Suppressor macrophage (primary cell): ENCODE results near the gene SCAMP2.
"Not testable (repeated sequence)": the region's sequence is repeated elsewhere in the genome, so short reads cannot be mapped to it uniquely, and the experiment has no call there.

Source experiments
- DNase-seq, 4 experiments: peaks; one replicate each; pipeline ENCODE4 v3.0.0-alpha.2; 2020 to 2022

The SCAMP2 gene

DNA sequence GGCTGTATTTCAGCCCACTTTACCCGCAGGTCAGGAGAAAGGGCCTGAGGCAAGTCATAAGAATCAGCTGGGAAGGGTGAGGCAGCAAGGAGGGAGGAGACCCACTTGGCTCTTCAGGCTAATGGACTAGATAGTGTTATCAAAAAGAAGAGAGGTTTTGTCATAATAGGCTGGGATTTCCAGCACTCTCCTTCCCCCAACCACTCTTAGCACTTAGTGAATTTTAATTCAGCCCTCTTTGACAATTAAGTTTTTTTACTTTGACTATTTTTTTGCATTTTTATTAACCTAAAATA, 17.4 kb upstream of the SCAMP2 start:
- DNase-seq: no peak

DNA sequence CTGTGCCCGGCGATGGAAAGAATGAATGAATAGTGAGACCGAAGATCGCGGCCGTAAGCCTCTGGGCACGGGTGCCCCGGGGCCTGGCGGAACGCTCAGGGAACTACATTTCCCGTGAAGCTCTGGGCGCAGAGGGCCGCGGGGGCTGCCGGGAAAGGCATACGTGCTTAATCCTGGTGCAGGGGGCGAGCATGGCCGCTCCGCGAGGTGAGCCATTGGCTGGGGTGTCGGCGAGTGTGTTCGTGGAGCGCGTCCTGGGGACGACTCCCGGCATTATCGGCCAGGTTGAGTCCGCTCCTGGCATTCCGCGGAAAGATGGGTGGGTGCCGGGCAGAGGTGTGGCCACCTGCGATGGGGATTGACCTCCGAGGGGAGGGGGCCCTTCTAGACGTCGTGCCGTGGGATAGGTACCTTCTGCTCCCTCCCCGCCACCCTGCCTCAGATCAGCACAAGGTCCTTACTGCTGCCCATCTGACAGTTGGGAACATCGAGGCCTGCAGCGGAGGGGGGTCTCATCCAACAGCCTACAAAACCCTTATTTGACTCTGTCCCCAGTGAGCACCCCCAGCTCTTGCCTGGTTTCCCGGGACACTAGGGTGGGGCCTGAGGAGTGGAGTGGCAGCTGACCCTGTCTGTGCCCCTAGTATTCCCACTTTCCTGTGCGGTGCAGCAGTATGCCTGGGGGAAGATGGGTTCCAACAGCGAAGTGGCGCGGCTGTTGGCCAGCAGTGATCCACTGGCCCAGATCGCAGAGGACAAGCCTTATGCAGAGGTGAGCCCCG, 16.9 kb upstream of the SCAMP2 start, which contains the start of gene MPI:
TSS of gene MPI (plus strand) at position 160 of the 782 bp plus-strand sequence. CDS start at position 192, 32 bp downstream.
- peak; percentile 87 to 94 (median 90) for DNase-seq

DNA sequence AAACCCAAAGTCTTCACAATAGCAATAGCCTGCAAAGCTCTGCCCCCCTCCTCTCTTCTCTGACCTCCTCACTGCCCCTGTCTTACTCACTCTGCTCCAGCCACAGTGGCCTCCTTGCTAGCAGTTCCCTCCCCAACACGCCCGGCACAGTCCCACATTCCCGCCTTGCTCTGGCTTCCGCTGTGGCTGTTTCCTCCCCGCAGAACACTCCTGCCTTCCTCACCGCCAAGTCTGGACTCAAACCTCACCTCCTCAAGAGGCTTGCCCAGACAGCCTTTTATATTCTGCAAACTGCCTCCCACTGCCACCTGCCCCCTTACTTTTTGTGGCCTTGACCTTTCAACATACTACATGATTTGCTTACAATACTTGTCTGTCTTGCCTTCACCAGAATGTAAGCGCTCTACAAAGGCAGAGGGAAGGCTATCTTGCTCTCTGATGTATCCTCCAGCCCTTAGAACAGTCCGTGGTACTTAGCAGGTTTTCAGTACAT, 16.3 kb upstream of the SCAMP2 start:
- DNase-seq: peak; percentile 54 to 79 (median 70)

DNA sequence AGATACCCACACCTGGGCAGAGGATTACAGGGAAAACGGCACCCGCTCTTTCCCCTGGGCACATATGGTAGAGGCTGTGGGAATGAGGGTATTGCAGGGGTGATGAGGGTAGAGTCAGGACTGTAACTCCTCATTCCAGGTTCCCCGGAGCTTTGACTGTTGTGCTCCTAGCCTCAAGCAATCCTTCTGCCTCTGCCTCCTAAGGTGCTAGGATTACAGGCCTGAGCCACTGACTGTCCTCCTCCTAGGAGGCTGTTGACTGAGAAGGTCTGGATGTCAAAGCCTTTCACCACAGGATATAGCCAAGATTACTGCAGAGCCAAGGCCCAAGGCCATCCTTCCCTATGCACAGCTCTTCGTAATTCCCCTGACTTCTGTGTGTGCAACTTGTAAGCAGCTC, 15.6 kb upstream of the SCAMP2 start:
- DNase-seq: peak in 1 of 4 experiments; percentile 14

DNA sequence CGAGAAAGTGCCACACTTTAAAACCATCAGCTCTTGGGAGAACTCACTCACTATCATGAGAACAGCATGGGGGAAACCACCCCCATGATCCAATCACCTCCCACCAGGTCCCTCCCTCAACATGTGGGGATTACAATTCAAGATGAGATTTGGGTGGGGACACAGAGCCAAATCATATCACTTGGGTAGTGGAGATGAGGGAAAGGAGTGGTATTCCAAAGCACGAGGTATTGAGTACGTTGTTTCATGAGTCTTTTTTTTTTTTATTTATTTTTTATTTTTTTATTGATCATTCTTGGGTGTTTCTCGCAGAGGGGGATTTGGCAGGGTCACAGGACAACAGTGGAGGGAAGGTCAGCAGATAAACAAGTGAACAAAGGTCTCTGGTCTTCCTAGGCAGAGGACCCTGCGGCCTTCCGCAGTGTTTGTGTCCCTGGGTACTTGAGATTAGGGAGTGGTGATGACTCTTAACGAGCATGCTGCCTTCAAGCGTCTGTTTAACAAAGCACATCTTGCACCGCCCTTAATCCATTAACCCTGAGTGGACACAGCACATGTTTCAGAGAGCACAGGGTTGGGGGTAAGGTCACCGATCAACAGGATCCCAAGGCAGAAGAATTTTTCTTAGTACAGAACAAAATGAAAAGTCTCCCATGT, 14.5 kb upstream of the SCAMP2 start:
- DNase-seq: not testable (repeated sequence)

DNA sequence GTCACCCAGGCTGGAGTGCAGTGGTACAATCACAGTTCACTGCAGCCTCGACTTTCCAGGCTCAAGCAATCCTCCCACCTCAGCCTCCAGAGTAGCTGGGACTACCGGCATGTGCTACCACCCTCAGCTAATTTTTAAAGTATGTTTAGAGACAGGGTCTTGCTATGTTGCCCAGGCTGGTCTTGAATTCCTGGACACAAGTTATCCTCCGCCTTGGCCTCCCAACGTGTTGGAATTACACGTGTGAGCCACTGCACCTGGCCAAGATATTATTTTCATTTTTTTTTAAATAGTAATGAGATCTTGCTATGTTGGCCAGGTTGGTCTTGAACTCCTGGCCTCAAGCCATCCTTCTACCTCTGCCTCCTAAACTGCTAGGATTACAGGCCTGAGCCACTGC, 12.3 kb upstream of the SCAMP2 start:
- no peak for DNase-seq

DNA sequence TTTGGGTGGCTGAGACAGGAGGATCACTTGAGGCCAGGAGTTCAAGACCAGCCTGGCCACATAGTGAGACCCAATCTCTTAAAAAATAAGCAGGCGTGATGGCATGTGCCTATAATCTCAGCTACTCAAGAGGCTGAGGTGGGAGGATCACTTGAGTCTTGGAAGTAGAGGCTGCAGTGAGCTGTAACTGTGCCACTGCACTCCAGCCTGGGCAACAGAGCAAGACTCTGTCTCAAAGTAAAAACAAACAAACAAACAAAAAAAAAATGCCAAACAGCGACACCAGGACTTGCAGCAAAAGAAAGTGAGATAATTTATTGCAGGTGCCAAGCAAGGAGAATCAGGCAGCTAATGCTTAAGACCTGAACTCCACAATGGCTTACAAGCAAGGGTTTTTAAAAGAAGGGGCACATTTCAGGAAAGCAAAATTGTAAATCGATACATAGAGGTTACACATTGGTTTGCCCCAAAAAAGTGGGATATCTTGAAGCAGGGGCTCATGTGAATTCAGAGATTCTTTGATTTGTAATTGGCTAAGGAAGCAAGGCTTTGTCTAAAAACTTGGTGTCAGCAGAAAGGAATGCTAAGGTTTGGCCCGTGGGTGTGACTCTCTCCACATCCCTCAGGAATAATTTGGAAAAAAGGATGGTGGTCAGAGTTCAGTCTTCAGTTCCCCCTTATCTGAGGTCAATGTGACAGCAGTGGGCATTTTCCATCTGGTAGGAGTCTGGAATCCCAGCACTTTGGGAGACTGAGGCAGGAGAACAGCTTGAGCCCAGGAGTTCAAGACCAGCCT, 11.5 kb upstream of the SCAMP2 start:
- DNase-seq: no peak

DNA sequence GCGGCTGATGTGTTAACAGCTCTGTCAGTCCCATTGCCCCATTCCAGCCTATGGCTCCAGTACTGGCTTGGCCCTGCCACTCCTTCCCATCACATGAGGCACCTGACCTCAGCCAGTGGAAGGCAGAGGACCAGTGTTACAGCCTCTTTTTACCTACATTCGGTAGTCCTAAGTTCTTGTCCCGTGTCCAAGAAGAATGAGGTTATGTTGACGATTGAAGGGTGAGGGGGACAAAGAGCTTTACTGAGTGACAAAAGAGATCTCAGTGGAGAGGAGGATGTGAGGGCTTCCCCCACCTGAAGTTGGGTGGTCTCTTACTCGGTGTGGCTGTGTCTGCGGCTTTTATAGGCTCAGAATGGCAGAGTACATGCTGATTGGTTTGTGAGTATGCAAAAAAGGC, 9.4 kb upstream of the SCAMP2 start:
- DNase-seq: no peak

DNA sequence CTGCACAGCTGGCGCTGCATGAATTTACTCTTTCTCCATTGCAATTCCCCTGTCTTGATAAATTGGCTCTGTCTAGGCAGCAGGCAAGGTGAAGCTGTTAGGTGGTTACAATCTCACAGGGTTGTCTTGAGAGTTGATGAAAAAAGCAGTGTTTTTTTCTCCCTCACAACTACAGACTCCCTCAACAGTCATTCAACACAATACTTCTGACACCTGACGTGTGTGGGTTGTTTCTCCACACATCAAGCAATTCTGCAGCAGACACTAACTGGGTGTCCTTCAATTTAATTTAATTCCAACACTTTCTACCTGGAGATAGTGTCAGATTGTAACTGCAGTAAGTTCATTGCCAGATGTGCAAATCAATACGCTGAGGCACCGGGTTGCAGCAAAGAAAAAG, 5.1 kb upstream of the SCAMP2 start:
- DNase-seq: no peak

DNA sequence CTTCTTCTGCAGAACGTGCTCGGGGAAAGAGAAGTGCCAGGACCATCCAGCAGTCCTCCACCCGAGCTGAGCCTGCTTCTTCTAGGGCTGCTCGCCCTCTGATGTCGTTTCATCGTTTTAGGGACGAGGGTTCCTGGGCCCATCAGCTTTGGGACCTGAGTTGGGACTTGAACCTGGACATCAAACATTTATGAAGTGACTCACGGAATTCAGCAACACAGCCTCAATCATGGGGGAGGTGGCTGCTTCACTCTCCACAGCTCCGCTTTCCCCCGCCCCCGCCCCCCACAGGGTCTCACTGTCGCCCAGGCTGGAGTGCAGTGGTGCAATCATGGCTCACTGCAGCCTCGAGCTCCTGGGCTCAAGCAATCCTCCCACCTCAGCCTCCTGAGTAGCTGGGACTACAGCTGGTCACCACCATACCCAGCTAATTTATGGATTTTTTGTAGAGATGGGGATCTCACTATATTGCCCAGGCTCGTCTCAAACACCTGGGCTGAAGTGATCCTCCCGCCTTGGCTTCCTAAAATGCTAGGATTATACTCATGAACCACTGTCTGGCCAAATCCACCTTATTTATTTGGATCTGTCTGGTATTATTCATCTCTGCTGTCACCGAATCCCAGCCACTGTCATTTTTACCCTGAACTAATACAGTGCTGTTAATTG, 725 bp upstream of the SCAMP2 start:
- DNase-seq: peak in 3 of 4 experiments; percentile 43 to 61 (median 55)

DNA sequence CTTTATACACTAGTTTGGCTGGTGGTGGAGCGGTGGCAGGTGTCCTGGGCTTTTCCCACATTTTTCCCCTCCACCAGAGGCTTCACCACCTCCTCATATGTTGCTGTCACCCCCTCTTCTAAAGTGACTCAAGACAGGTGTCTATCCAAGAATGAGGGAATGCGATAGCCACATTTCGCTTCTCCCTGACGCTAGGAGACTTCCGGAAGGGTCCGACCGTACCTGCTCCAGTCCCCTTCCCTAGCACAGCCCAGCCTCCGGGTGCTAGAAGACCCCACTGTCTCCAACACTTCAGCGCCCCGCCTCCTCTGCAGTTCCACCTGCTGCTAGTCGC, 496 bp downstream of the SCAMP2 start:
- no peak for DNase-seq

DNA sequence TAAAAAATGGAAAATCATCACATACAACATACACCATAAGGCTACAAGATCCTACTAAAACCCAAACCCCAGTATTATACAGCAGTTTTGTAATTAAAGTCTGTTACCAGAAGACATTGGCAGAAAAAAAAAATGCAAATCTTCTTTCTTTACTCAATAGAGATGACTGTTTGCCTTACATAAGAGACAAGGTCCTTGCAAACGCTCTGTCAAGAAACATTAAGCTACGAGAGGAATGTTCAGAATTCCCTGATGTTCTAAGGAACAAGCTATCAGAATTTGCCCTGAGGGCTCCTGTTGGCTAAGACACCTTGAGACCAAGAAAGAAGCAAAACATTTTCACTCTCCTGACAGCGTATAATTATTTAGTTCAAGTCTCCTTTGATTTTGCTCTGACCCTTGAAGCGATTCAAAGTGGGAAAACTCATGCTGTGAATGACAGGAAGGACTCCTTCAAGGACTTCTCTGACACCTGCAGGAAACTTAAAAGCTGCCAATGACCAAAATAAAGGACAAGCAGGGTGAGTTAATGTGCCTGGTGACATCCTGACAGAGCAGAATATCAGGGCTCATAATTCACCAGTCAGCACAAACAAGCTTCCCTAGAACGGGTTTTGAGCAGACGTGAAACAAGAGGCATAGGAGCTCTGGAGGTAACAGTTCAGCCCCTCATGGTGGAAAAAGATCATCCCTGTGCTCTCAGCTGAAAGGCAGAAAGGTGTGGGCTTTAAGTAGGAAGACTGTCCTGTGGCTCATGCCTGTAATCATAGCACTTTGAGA, 2.5 kb downstream of the SCAMP2 start:
- DNase-seq: peak; percentile 61 to 85 (median 68)

DNA sequence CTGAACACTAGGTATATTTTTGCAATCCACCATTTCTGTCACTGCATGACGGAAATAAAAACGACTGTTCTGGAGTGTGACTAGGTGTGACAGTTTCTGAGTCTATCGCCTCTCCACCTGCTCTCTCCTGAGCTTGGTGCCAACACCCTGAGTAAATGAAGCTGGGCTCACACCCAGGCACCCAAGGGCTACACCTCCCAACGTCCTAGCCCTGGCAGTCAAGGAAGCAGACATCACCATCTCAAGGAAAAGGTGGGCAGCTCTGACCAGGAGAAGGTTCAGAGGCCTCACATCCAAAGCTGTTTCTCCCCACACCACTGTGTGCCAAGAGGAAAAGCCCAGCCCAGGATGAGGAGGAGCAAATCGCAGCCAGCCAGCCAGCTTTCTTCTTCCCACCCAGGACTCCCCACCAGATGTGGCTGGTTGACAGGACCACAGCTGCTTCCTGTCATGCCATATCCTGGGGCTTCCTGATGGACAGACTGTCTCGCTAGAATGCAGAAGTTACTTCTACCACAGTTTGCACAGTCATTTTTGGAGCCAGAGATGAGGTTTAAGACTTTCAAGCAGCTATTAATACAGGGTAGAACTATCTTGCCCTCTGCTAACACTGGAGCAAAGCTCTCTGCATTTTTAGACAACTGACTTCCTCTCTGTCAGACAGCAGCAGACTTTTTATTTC, 3.3 kb downstream of the SCAMP2 start:
- DNase-seq: peak; percentile 94 to 98 (median 96)

DNA sequence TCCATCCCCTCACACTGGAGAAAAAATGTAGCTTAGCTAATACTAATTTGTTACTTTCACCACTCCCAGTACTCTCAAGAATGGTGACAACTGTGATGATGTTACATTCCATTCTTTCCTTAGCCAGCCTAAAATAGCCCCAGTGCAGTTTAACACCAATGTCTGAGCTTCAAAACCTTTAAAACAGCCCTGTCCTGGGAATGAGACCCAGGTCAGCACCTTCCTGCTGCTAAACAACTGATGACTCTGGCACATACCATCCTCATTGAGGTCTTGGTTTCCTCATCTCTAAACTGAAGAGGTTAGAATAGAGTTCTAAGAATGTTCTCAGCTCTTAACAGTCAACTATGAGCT, 3.8 kb downstream of the SCAMP2 start:
- peak in 2 of 4 experiments; percentile 30 to 47 for DNase-seq

DNA sequence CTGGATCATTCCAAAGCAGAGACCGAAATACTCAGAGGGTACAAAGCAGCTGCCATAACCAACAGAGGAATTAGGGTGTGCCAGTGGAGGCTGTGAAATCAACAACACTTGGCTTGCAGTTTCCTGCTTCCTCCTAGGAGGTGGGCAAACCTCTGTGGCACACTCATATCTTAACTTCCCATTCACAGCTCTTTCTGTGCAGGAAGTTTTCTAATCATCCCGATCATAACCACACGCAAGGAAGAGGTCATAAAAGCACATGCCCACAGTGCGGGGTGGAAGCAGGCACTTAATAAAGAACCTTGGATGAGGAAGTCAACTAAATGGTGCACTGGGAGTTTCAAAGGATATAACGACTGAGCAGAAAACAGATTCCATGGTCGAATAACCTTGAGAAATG, 5.1 kb downstream of the SCAMP2 start:
- DNase-seq: peak; percentile 92 to 98 (median 95)

DNA sequence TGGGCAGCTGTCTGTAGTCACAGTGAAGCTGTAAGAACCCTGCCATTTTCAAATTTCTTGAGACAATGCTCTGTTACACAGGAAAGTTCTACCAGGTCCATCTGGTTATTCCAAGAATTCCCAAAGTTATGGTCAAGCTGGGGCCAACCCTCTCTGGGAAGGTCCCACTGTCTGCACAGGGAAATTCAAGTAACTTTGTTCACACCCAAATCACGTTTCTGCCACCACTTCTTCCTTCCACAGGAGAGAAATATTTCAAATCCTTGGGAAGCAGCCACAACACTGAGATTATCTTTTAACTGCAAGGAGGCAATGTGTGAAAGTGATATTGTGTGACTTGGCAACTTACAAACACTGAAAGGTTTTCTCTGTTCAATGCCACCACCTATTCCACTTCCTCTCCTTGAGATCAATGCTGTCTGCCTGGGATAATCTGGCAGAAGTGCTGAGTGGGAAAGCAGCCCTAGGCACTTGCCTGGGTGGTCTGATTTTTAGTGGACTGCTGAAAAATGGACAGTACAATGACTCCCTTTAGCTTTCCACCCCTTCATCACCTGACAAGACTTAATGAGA, 5.6 kb downstream of the SCAMP2 start:
- peak in 1 of 4 experiments; percentile 29 for DNase-seq

DNA sequence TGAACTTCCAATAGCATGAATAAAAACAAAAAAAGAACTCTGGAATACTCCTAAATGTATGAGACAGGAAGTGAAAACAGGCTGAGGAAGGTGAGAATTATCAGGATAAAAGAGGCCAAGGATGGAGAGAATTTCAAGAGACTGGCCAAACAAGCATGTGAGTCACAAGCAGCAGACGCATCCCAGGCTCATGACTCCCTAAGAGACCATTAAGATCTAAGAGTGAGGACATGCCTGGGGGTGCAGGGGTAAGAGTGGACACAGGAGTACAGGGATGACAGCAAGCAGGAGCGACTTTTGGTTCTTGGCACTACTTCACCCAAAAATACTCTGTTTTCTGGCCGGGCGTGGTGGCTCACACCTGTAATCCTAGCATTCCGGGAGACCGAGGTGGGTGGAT, 7.1 kb downstream of the SCAMP2 start:
- DNase-seq: peak in 3 of 4 experiments; percentile 39 to 47 (median 45)

DNA sequence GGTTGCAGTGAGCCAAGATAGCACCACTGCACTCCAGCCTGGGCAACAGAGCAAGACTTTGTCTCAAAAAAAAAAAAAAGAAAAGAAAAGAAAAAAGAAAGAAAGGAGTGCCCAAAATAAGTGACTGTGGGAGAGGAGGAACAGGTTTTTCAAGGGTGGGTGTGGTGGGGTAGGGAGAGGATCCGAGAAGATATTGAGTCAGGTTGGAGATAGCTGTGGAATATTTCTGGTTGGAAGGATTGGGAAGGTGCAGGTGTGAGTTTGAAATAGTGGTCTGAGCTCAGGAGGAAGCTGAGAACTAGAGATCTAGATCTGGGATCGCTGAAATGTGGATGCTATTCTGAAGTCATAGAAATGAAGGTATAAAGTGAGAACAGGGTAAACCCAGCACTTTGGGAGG, 7.8 kb downstream of the SCAMP2 start:
- DNase-seq: no peak

DNA sequence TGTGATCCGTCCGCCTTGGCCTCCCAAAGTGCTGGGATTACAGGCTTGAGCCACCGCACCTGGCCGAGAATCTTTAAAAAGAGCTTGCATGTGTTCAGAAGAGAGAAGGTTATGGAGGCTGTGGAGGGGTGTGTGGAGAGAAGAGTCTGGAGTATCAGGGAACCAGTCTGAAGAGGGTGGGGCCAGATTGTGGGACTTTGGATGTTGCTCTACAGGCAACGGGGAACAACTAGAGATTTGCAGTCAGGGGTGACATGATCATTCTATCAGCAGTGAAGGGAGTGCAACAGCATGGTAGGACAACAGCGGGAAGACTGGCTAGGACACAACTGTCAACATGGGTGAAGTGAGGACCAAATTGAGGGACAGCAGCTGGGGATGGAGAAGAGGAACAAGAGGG, 8.9 kb downstream of the SCAMP2 start:
- DNase-seq: no peak

DNA sequence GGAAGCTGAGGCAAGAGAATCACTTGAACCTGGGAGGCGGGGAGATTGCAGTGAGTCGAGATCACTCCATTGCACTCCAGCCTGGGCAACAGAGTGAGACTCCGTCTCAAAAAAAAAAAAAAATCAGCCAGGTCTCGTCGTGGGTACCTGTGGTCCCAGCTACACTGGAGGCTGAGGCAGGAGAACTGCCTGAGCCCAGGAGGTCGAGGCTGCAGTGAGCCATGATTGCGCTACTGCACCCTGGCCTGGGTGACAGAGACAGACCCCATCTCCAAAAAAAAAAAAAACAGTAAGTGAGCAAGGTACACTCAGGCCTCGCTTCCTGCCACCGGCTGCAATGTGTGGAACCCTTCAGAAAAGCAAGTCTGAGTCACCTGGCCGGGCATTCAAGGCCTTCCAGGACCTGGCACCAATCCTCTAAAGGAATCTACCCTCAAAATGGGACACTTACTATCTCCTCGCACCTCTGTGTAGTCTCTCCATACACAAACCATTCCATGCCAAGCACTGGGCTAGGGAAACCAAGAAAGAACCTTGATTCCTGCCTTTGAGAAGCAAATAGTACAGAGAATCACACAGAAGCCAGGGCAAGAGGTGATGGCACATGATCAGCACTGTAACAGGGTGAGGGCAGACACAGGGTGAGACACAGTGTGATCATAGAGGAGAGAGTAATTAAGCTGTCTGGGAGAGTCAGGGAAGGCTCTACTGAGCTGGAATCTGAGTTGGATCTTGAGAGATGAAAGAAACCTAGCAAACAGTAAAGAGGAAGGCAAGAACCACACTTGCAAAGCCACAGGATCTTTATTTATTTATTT, 9.7 kb downstream of the SCAMP2 start:
- no peak for DNase-seq
